ENCODE measurements around the gene KCNC1.

The KCNC1 gene

DNA sequence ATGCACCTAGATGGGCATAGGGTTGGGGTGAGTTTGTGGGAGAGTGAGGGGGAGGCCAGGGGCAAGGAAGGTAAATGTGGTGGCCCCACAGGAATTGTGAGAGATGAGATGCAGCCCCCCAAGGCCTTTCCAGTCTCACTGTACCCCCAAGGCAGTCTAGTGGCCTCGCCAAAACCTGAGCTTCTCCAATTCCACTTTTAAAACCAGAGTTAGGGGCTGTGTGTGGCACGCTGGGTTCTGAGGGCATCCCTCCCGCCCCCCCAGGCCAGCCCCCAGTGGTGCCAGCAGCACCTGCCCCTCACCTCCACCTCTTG, 40.4 kb downstream of the KCNC1 start:
- no peak for DNase-seq (ENCODE audit: low read depth)
- no peak overlapping the region for H3K4me3 ChIP-seq (ENCODE audit: control insufficient read depth, low read depth, low read length)
- TF ChIP-seq, protein P1, sequence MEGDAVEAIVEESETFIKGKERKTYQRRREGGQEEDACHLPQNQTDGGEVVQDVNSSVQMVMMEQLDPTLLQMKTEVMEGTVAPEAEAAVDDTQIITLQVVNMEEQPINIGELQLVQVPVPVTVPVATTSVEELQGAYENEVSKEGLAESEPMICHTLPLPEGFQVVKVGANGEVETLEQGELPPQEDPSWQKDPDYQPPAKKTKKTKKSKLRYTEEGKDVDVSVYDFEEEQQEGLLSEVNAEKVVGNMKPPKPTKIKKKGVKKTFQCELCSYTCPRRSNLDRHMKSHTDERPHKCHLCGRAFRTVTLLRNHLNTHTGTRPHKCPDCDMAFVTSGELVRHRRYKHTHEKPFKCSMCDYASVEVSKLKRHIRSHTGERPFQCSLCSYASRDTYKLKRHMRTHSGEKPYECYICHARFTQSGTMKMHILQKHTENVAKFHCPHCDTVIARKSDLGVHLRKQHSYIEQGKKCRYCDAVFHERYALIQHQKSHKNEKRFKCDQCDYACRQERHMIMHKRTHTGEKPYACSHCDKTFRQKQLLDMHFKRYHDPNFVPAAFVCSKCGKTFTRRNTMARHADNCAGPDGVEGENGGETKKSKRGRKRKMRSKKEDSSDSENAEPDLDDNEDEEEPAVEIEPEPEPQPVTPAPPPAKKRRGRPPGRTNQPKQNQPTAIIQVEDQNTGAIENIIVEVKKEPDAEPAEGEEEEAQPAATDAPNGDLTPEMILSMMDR (conservative IDR thresholded peaks at IDR 0.05; ENCODE audit: control insufficient read depth, insufficient read depth, low read depth, low read length): no peak

DNA sequence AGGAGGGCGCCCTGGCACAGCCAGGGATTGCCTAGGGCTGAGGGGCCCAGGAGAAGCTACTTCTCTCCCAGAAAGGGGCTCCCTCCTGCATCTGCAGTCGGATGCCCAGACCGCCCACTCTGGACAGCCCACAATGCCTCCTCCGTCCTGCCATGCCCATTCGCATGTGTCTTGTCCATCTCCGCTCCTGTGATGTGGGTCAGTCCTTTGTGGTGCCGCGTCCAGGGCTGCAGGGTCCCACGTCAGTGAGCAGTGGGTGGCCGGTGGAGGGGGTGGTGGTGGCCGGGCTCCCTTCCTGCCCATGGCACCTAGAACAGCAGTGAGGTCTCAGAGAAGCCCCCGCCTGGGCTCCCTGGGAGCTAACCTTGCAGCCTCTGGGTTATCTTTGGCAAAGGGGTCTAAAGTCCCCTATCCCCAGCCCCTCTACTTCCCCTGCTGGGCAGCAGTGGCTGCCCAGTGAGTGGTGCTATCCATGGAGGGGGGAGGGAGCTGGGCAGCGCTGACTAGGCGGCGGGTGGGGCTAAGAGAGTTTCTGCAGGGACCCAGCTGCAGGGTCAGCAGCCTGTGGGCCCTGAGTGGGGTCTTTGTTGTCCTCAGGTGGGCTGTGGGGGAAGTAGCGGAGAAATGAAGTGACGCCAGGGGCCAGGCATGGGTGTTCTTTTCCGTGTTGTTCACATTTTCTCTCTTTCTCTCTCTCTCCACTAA, 41.1 kb downstream of the KCNC1 start:
- TF ChIP-seq, protein P1 (conservative IDR thresholded peaks at IDR 0.05; ENCODE audit: control insufficient read depth, insufficient read depth, low read depth, low read length): no peak
- DNase-seq (ENCODE audit: low read depth): no peak
- H3K4me3 ChIP-seq (ENCODE audit: control insufficient read depth, low read depth, low read length): no peak overlapping the region

DNA sequence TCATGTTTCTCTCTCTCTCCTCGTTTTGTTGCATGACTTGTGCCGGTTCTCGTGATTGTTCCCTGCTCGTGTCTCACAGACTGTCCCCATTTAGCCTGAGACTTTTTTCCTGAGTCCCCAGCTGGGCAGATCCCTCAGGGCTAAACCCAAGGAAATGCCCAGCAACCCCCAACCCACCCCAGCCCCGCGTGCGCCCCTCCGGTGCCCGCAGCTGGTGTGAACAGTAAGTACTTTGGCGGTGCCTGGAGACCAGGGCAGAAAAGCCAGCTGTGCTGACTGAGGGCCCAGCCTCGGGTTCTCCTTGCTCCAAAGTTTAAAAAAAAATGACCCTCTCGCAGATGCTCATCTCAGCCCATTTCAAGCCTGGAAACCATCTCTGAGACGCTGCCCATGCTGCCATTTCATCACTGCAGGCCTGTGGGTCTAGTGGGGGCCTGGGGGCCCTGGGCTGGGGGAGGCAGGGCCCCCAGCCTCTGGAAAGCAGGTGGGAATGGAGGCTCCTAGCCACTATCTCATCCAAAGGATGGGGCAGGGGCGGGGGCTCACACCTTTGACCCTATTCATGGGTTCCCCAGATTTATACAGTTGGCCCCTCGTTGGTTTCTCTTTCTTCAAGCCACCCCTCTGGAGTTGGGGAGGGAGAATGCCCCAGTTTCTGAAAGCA, 41.8 kb downstream of the KCNC1 start:
- no peak overlapping the region for H3K4me3 ChIP-seq (ENCODE audit: control insufficient read depth, low read depth, low read length)
- DNase-seq (ENCODE audit: low read depth): no peak
- TF ChIP-seq, protein P1 (conservative IDR thresholded peaks at IDR 0.05; ENCODE audit: control insufficient read depth, insufficient read depth, low read depth, low read length): no peak

DNA sequence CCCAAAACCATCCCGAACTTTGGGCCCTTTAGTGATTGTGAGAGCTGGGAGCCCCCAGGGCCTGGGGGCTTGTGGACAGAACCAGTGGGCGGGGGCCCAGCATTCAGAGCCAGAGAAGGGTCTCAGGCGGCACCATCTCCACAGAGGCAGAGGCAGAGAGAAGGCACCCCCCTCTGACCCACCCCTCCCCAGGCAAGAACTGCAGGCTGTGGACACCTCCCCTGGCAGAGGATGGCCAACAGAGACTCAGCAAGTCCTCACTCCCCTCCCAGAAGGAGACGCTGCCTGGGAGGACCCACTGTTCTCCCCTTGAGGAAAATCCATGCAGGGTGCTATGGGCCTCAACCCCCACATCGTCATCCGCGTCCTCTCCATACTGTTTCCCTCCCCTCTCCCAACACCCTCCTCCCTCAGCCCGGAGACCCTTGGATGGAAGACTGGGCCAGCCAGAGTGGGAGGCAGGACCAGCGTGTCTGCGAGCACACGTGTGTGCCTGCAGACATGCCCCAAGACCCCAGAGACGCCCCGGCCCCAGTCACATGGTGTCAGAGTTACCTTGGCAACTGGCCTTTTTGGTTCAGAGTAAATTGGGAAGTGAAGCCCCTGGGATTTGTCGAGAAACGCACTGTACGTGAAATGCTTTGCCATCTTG, 42.6 kb downstream of the KCNC1 start:
- no peak for DNase-seq (ENCODE audit: low read depth)
- TF ChIP-seq, protein P1 (conservative IDR thresholded peaks at IDR 0.05; ENCODE audit: control insufficient read depth, insufficient read depth, low read depth, low read length): no peak
- H3K4me3 ChIP-seq (ENCODE audit: control insufficient read depth, low read depth, low read length): no peak overlapping the region

DNA sequence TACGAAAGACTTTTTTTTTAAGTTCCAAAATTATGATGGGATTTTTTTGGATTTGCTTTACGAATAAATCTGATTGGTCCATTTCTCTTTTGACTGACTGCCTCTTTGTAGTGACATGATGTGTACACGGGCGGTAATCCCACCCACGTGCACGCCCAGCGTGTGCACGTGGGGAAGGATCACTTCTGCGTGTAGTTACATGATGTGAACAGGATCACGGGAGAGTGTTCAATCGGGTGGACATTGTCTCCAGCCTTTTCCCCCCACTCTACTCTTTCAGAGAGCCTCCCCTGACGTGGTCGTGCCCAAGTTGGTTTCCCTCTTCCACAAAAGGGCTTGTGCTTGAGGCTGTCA, 43.1 kb downstream of the KCNC1 start:
- no peak overlapping the region for H3K4me3 ChIP-seq (ENCODE audit: control insufficient read depth, low read depth, low read length)
- no peak for DNase-seq (ENCODE audit: low read depth)
- TF ChIP-seq, protein P1 (conservative IDR thresholded peaks at IDR 0.05; ENCODE audit: control insufficient read depth, insufficient read depth, low read depth, low read length): no peak

DNA sequence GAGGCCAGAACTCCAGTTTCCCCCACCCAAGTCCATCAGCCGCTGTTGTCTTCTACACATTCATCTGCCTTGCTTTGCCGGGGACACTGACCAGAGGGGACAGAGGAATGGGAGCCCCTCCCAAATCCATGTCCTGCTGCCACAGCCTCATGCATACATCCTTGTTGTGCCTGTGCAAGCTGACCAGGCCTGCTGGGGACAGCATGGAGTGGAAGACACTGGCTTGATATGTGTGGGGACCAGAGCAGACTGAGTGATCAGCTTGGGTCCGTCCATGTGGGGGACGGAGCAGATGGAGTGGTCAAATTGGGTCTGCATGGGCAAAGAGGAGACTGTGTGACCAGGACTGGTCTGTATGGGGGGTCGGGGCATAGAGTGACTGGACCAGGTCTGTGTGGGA, 43.8 kb downstream of the KCNC1 start:
- DNase-seq (ENCODE audit: low read depth): no peak
- TF ChIP-seq, protein P1 (conservative IDR thresholded peaks at IDR 0.05; ENCODE audit: control insufficient read depth, insufficient read depth, low read depth, low read length): no peak
- no peak overlapping the region for H3K4me3 ChIP-seq (ENCODE audit: control insufficient read depth, low read depth, low read length)

Data from fibroblast of mammary gland (primary cell).